HepG2 (cell line): ENCODE results near the gene MAMDC2.

Source experiments
- CHCHD3 ChIP-seq: sonication (generic); formaldehyde crosslinking; IDR thresholded peaks from 2 replicates; pipeline ENCODE4 v1.8.0; 2022; ENCODE audit warnings: mild to moderate bottlenecking, missing genetic modification reagents, moderate library complexity
- EP300 ChIP-seq, 3 experiments: sonication (generic) in 1 of 3; formaldehyde crosslinking in 1 of 3; IDR thresholded peaks; 2 replicates each; pipeline versions ENCODE4 v1.5.1 to v1.6.1; 2011 to 2020; ENCODE audit warnings: low read depth in 2 of 3, low read length in 2 of 3, borderline replicate concordance in 1 of 3, improper control_type of control experiment in 1 of 3, mild to moderate bottlenecking in 1 of 3, missing genetic modification reagents in 1 of 3, moderate library complexity in 1 of 3
- HDAC2 ChIP-seq: sonication (generic); formaldehyde crosslinking; IDR thresholded peaks from 2 replicates; pipeline ENCODE4 v1.4.0; 2020; ENCODE audit warnings: missing genetic modification reagents
- MZF1 ChIP-seq: sonication (generic); formaldehyde crosslinking; IDR thresholded peaks from 2 replicates; pipeline ENCODE4 v1.8.1; 2023; ENCODE audit warnings: mild to moderate bottlenecking, missing genetic modification reagents, borderline replicate concordance
- NFRKB ChIP-seq: fragments of 450-650 bp; IDR thresholded peaks from 2 replicates; pipeline ENCODE4 v1.6.1; 2017
- ZNF703 ChIP-seq: sonication (generic); formaldehyde crosslinking; IDR thresholded peaks from 2 replicates; pipeline ENCODE4 v1.5.1; 2020; ENCODE audit warnings: missing genetic modification reagents, mild to moderate bottlenecking, moderate library complexity, borderline replicate concordance
- TF ChIP-seq, protein P1 (sequence below): IDR thresholded peaks from 2 replicates; pipeline ENCODE4 v1.6.1; 2012; ENCODE audit warnings: low read depth, low read length, improper control_type of control experiment
- TF ChIP-seq, protein P2 (sequence below): sonication (generic); formaldehyde crosslinking; IDR thresholded peaks from 2 replicates; pipeline ENCODE4 v1.5.0; 2020; ENCODE audit warnings: mild to moderate bottlenecking, missing genetic modification reagents, moderate library complexity
- TF ChIP-seq, protein P3 (sequence below): sonication (generic); formaldehyde crosslinking; IDR thresholded peaks from 2 replicates; pipeline ENCODE4 v1.8.1; 2022; ENCODE audit warnings: low read depth, mild to moderate bottlenecking, missing genetic modification reagents

DNA sequence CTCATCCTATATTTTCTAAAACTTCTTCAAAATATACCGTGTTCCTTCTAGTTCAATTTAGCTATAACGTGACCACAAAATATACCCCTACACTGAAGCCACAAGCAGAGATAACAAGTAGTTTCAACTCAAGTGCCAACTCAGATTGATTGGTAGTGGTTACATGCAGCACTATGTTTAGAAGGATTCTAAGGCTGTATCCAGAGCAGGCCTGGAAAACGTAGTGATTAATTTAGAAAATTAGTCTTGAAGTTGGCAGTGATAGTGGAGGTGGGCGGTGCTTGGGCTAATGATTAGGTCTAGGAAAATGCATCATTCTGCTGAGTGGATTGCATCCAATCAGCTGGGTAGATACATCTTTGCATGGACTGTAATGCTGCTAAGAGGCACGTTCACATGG lies 61.5 kb downstream of the MAMDC2 start:
- TF ChIP-seq NFRKB (no peak), ZNF703 (no peak), MZF1 (no peak), EP300 (IDR thresholded peaks at IDR 0.05; ENCODE audit: low read depth in 2 of 2, low read length in 2 of 2) (no peak), EP300 (CRISPR knock-in tag; IDR thresholded peaks at IDR 0.05; ENCODE audit: borderline replicate concordance) (no peak), HDAC2 (CRISPR knock-in tag) (no peak), CHCHD3 (CRISPR knock-in tag) (no peak)
- TF ChIP-seq, protein P1, sequence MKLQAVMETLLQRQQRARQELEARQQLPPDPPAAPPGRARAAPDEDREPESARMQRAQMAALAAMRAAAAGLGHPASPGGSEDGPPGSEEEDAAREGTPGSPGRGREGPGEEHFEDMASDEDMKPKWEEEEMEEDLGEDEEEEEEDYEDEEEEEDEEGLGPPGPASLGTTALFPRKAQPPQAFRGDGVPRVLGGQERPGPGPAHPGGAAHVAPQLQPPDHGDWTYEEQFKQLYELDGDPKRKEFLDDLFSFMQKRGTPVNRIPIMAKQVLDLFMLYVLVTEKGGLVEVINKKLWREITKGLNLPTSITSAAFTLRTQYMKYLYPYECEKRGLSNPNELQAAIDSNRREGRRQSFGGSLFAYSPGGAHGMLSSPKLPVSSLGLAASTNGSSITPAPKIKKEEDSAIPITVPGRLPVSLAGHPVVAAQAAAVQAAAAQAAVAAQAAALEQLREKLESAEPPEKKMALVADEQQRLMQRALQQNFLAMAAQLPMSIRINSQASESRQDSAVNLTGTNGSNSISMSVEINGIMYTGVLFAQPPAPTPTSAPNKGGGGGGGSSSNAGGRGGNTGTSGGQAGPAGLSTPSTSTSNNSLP = no peak
- TF ChIP-seq, protein P2, sequence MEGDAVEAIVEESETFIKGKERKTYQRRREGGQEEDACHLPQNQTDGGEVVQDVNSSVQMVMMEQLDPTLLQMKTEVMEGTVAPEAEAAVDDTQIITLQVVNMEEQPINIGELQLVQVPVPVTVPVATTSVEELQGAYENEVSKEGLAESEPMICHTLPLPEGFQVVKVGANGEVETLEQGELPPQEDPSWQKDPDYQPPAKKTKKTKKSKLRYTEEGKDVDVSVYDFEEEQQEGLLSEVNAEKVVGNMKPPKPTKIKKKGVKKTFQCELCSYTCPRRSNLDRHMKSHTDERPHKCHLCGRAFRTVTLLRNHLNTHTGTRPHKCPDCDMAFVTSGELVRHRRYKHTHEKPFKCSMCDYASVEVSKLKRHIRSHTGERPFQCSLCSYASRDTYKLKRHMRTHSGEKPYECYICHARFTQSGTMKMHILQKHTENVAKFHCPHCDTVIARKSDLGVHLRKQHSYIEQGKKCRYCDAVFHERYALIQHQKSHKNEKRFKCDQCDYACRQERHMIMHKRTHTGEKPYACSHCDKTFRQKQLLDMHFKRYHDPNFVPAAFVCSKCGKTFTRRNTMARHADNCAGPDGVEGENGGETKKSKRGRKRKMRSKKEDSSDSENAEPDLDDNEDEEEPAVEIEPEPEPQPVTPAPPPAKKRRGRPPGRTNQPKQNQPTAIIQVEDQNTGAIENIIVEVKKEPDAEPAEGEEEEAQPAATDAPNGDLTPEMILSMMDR (CRISPR knock-in tag) = no peak
- TF ChIP-seq, protein P3, sequence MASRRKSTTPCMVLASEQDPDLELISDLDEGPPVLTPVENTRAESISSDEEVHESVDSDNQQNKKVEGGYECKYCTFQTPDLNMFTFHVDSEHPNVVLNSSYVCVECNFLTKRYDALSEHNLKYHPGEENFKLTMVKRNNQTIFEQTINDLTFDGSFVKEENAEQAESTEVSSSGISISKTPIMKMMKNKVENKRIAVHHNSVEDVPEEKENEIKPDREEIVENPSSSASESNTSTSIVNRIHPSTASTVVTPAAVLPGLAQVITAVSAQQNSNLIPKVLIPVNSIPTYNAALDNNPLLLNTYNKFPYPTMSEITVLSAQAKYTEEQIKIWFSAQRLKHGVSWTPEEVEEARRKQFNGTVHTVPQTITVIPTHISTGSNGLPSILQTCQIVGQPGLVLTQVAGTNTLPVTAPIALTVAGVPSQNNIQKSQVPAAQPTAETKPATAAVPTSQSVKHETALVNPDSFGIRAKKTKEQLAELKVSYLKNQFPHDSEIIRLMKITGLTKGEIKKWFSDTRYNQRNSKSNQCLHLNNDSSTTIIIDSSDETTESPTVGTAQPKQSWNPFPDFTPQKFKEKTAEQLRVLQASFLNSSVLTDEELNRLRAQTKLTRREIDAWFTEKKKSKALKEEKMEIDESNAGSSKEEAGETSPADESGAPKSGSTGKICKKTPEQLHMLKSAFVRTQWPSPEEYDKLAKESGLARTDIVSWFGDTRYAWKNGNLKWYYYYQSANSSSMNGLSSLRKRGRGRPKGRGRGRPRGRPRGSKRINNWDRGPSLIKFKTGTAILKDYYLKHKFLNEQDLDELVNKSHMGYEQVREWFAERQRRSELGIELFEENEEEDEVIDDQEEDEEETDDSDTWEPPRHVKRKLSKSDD (CRISPR knock-in tag) = no peak
